Fibroblast of lung (primary cell): ENCODE data around the gene TBX21. TPM values are rescaled to one million over a fixed set of nuclear protein-coding genes. Genes with fewer than 3 reads are reported as not detected.

ENCODE experiments used
- DNase-seq, 2 donors: peaks; one replicate each; pipeline versions ENCODE4 v3.0.0 to v3.0.0-alpha.2; 2010; ENCODE audit warnings: low read depth in 2 of 2
- H2AFZ ChIP-seq: 2 replicates; pipeline ENCODE4 v1.5.1; 2012; ENCODE audit warnings: low read length, control low read depth, inconsistent platforms
- H3K27ac ChIP-seq: 2 replicates; pipeline ENCODE4 v1.5.1; 2011; ENCODE audit warnings: low read length, control low read depth; ENCODE audit not compliant: insufficient read depth
- H3K27me3 ChIP-seq: 2 replicates; pipeline ENCODE4 v1.5.1; 2011; ENCODE audit warnings: mild to moderate bottlenecking, low read length; ENCODE audit not compliant: control insufficient read depth, insufficient read depth
- H3K36me3 ChIP-seq: 2 replicates; pipeline ENCODE4 v1.5.1; 2011; ENCODE audit warnings: low read length; ENCODE audit not compliant: control insufficient read depth, insufficient read depth
- H3K4me1 ChIP-seq: 2 replicates; pipeline ENCODE4 v1.5.1; 2011; ENCODE audit warnings: low read length; ENCODE audit not compliant: control insufficient read depth, insufficient read depth; ENCODE audit errors: extremely low read depth
- H3K4me2 ChIP-seq: 2 replicates; pipeline ENCODE4 v1.5.1; 2011; ENCODE audit warnings: low read length, control low read depth; ENCODE audit not compliant: insufficient read depth; ENCODE audit errors: extremely low read depth
- H3K4me3 ChIP-seq, 4 experiments: fragments of 200-600 bp in 1 of 4; sonication (generic) in 1 of 4; replicated peaks in 1 of 4; 2 replicates each; pipeline ENCODE4 v1.5.1; 2011 to 2016; ENCODE audit warnings: low read length in 4 of 4, low read depth in 3 of 4, mild to moderate bottlenecking in 3 of 4, control low read depth in 2 of 4, inconsistent platforms in 1 of 4, mixed read lengths in 1 of 4; ENCODE audit not compliant: insufficient read depth in 1 of 4; ENCODE audit errors: control extremely low read depth in 1 of 4
- H3K79me2 ChIP-seq: 2 replicates; pipeline ENCODE4 v1.5.1; 2012; ENCODE audit warnings: mild to moderate bottlenecking, low read length, inconsistent platforms; ENCODE audit not compliant: control insufficient read depth, insufficient read depth
- H3K9ac ChIP-seq: 2 replicates; pipeline ENCODE4 v1.5.1; 2011; ENCODE audit warnings: mild to moderate bottlenecking, low read length, control low read depth; ENCODE audit not compliant: insufficient read depth
- H3K9me3 ChIP-seq: 2 replicates; pipeline ENCODE4 v1.5.1; 2012; ENCODE audit warnings: low read depth, low read length; ENCODE audit not compliant: control insufficient read depth, insufficient read depth
- H4K20me1 ChIP-seq: 2 replicates; pipeline ENCODE4 v1.5.1; 2011; ENCODE audit warnings: low read length; ENCODE audit not compliant: control insufficient read depth, insufficient read depth; ENCODE audit errors: extremely low read depth
- EZH2 ChIP-seq: IDR thresholded peaks from 2 replicates; pipeline ENCODE4 v1.5.1; 2012; ENCODE audit warnings: low read length, control low read depth, mild to moderate bottlenecking; ENCODE audit errors: missing control alignments
- polyA plus RNA-seq, 2 donors: library from polyadenylated mRNA; depleted of rRNA in 1 of 2; stranded (reverse) in 1 of 2; unstranded in 1 of 2; fragments of >200 nt; gene quantifications; 2 replicates each; pipeline ENCODE4 v1.2.1, GENCODE V29; 2011 to 2012; ENCODE audit warnings: missing spikeins in 1 of 2
- total RNA-seq: library from RNA; depleted of rRNA; stranded (reverse); fragments of >200 nt; gene quantifications from 2 replicates; pipeline ENCODE4 v1.2.1, GENCODE V29; 2014
- TF ChIP-seq, protein P1 (sequence below), 2 donors: IDR thresholded peaks in 1 of 2; conservative IDR thresholded peaks in 1 of 2; 1 replicate in 1 of 2; 2 replicates in 1 of 2; pipeline ENCODE4 v1.5.1; 2011 to 2012; ENCODE audit warnings: low read length in 2 of 2, control low read depth in 1 of 2, inconsistent platforms in 1 of 2, low read depth in 1 of 2, mild to moderate bottlenecking in 1 of 2

The TBX21 gene
- total and polyA plus RNA-seq, 2 donors (not counting 1 experiment from before 2014, with no cell fraction given), result not detected

DNA sequence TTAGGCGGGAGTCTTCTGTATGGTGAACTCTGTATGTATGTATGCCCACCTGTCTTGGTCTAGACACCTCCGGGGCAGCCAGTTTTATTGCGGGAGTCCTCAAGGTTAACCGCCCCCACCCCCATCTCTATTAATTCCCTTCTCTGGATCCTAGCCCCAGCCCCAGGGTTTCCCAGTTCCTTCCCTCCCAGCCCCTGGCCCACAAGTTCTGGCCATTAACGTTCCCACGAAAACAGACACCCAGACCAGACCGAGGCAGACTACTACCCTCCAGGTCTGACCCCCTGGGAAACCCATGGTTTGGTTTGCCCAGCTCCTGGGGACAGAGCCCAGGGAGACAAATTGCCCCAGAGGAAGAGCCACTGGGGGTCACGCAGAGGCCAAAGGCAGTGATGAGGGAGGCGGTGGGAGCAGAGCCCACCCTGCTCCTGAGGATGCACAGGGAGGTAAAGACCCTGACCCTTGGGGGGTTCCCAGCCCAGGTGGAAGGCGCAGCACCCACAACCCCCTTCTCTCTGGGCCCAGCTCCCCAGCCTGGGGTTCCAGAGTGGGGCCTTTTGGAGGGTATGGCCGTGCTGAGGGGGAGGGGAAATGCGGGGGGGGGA, 30.5 kb upstream of the TBX21 start:
- no peaks in the 10 kb centered on the region for H4K20me1 ChIP-seq
- H3K27me3 ChIP-seq, result no peaks in the 10 kb centered on the region
- TF ChIP-seq EZH2, result no peak
- TF ChIP-seq, protein P1, sequence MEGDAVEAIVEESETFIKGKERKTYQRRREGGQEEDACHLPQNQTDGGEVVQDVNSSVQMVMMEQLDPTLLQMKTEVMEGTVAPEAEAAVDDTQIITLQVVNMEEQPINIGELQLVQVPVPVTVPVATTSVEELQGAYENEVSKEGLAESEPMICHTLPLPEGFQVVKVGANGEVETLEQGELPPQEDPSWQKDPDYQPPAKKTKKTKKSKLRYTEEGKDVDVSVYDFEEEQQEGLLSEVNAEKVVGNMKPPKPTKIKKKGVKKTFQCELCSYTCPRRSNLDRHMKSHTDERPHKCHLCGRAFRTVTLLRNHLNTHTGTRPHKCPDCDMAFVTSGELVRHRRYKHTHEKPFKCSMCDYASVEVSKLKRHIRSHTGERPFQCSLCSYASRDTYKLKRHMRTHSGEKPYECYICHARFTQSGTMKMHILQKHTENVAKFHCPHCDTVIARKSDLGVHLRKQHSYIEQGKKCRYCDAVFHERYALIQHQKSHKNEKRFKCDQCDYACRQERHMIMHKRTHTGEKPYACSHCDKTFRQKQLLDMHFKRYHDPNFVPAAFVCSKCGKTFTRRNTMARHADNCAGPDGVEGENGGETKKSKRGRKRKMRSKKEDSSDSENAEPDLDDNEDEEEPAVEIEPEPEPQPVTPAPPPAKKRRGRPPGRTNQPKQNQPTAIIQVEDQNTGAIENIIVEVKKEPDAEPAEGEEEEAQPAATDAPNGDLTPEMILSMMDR (conservative IDR thresholded peaks at IDR 0.05 in 1 of 2, IDR thresholded peaks at IDR 0.05 in 1 of 2; ENCODE audit: low read depth in 1 of 2, low read length in 2 of 2), result no peak
- no peak overlapping the region for H3K4me3 ChIP-seq
- H3K9me3 ChIP-seq, result no peaks in the 10 kb centered on the region
- H3K79me2 ChIP-seq, result no peaks in the 10 kb centered on the region
- H3K27ac ChIP-seq, result no peak overlapping the region
- H2AFZ ChIP-seq, result no peak overlapping the region
- DNase-seq, result no peak
- H3K36me3 ChIP-seq, result peaks cover 4% of the 10 kb centered on the region
- H3K4me2 ChIP-seq, result no peak overlapping the region
- peaks cover under 1% of the 10 kb centered on the region for H3K4me1 ChIP-seq
- H3K9ac ChIP-seq, result no peak overlapping the region

DNA sequence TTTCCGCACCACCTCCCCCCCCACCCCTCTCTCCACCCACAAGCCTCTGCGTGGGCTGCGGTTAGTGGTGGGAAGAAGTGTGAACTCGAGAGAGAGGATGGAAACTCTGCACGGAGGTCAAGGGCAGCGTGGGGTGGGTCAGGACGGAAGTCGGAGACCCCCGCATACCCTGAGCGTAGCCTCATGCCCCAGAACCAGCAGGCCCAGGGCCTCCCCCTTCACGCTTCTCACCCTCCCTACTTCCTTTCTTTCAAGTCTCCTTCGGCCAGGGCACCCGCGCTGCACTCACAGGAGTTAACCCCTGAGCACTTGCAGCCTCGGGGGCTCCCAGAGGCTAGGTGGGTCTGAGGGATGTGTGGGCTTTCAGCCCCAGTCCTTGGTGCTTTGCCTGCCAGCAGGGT, 29.8 kb upstream of the TBX21 start:
- Histone ChIP-seq H3K9me3 (no peaks in the 10 kb centered on the region), H3K4me1 (peaks cover 2% of the 10 kb centered on the region), H3K36me3 (peaks cover 4% of the 10 kb centered on the region), H3K4me2 (no peak overlapping the region), H2AFZ (no peak overlapping the region), H3K79me2 (no peaks in the 10 kb centered on the region), H3K27ac (no peak overlapping the region), H3K27me3 (no peaks in the 10 kb centered on the region), H3K9ac (no peak overlapping the region), H4K20me1 (no peaks in the 10 kb centered on the region), H3K4me3 (no peak overlapping the region)
- no peak for DNase-seq
- TF ChIP-seq EZH2, result no peak
- TF ChIP-seq, protein P1 (conservative IDR thresholded peaks at IDR 0.05 in 1 of 2, IDR thresholded peaks at IDR 0.05 in 1 of 2; ENCODE audit: low read depth in 1 of 2, low read length in 2 of 2), result no peak

DNA sequence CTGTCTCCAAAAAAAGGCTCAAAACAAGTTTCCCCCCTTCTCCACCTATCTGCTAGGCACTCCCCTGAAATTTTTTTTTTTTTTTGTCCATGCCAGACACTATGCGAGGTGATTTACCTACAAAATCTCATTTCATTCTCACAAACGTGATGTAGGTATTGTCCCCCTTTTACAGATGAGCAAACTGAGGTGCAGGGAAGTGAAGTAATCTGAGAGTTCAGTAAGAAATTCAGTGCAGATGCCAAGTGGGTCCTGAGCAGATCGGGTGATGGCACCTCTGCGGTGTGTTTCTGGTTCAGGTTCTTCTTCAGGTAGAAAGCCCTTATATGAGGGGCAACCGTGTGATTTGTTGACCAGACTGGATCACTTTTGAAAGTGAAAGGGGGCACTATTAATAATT, 29.4 kb upstream of the TBX21 start:
- no peak overlapping the region for H3K27ac ChIP-seq
- H2AFZ ChIP-seq, result no peak overlapping the region
- H3K9me3 ChIP-seq, result no peaks in the 10 kb centered on the region
- no peak overlapping the region for H3K9ac ChIP-seq
- peaks cover 4% of the 10 kb centered on the region for H3K36me3 ChIP-seq
- no peaks in the 10 kb centered on the region for H3K79me2 ChIP-seq
- H3K4me3 ChIP-seq, result no peak overlapping the region
- peaks cover 2% of the 10 kb centered on the region for H3K4me1 ChIP-seq
- TF ChIP-seq, protein P1 (conservative IDR thresholded peaks at IDR 0.05 in 1 of 2, IDR thresholded peaks at IDR 0.05 in 1 of 2; ENCODE audit: low read depth in 1 of 2, low read length in 2 of 2), result no peak
- TF ChIP-seq EZH2, result no peak
- no peaks in the 10 kb centered on the region for H4K20me1 ChIP-seq
- DNase-seq, result no peak
- no peaks in the 10 kb centered on the region for H3K27me3 ChIP-seq
- no peak overlapping the region for H3K4me2 ChIP-seq
